ENCODE results near the gene CYP27C1.

DNA sequence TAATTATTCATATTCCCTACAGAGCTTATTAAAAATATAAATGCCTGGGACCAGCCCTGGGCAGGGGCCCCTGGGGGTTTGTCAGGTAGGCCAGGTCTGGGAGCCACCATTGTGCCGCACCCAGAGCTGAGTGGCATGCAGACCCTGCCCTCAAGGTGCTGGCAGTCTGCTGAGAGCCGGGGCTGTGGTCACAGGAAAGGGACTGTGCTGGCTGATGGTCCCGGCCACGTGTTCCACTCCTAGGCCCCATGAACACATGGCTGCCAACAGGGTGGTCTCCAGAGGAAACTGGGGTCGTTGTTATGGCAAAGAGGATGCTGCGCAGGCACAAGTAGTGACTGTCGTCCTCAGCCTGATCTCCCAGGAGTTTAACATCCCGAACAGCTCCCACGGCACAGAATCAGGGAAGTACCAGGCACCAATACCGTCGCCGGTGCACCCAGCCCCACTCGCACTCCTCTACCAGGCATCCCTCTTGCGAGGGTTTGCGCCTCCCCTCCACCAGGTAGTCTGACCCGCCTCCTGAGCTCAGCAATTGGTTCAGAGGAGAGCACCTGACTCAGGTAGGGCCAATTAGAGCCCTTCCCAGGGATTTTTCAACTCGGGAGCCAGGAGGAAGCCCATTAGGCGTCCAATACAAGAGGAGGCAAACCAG lies 73.9 kb downstream of the CYP27C1 start:
- TF ChIP-seq POLR2A (IDR thresholded peaks at IDR 0.05) = no peak
- TF ChIP-seq CTCF (IDR thresholded peaks at IDR 0.05) = no peak
